GM18507 (cell line): ENCODE data around the gene RO60.

Source experiments
- DNase-seq: peaks from one replicate; pipeline ENCODE4 v3.0.0; 2011; ENCODE audit warnings: low read depth; ENCODE audit not compliant: insufficient read length; ENCODE audit errors: extremely low spot score
- FAIRE-seq: peaks from 2 replicates; lab custom pipeline; 2011; peaks lifted over from hg19 to GRCh38; lab: Jason Lieb, UNC

RO60 gene

GRCh38 chr1:193060115-193060403 lies 647 bp downstream of the RO60 start:
- DNase-seq, result no peak
- no peak for FAIRE-seq

- DNase-seq, result no peak
- no peak for FAIRE-seq
Observed at GRCh38 chr1:193060406-193060805, 994 bp downstream of the RO60 start.

DNA sequence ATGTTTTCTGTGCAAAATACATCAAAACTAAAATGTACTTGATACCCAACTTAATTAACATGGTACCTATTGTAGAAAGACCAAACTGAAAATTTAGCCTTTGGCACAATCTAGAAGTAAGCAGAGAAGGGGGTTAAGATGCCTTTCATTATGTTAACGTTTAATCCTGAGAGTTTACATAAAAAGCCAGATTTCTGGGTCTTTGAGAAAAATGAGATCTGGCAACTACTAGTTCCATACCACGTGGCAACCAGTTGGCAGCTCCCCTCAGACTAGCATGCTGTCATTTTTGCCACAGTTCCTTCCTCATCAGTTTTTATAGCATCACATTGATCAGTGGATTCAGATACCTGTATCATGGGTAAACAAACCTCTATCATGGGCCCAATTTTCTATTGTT lies 1.5 kb downstream of the RO60 start:
- FAIRE-seq (peak; percentile 63), DNase-seq (no peak)

DNA sequence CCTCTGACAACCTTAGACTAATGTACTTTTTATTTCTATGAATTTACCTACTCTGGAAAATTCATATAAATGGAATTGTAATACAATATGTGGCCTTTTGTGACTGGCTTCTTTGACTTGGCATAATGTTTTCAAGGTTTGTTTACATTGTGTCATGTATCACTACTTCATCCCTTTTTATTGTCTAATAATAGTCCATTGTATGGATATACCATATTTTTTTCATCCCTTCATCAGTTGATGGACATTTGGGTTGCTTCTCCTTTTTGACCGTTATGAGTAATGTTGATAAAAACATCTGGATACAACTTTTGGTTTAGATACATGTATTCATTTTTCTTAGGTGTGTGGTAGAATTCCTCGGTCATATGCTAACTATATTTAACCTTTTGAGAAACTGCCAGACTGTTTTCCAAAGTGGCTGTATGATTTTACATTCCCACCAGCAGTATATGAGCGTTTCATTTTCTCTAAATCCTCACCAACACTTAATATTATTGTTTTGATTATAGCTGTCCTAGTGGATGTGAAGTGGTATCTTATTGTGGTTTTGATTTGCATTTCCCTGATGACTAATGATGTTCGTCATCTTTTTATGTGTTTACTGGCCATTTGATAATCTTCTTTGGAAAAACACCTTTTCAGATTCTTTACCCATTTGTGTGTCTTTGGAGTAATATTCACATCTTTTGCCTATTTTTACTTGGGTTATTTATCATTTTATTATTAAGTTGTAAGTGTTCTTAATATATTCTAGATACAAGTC lies 3.5 kb downstream of the RO60 start:
- FAIRE-seq, result no peak
- DNase-seq, result no peak

- FAIRE-seq, result no peak
- no peak for DNase-seq
Observed at GRCh38 chr1:193065954-193066353, 6.5 kb downstream of the RO60 start.

DNA sequence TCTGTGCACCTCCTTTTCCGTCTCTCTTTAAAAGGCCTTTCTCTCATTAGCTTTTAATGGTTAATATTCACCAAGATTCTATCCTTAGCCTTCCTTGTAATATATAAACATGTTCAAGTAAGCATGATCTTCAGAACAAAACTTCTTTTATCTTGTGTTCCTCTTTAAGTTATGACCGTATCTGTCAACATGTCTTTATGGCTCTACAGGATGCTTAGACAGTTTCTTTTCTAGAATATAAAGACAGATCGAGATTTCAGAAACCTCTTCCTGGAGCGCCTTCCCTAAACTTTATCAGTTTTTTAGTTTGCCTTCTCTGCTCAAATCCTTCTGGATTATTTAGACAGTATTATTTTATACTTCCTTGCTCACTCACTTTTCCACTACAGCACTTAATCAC lies 7.2 kb downstream of the RO60 start:
- FAIRE-seq, result peak; percentile 65
- DNase-seq, result no peak

DNA sequence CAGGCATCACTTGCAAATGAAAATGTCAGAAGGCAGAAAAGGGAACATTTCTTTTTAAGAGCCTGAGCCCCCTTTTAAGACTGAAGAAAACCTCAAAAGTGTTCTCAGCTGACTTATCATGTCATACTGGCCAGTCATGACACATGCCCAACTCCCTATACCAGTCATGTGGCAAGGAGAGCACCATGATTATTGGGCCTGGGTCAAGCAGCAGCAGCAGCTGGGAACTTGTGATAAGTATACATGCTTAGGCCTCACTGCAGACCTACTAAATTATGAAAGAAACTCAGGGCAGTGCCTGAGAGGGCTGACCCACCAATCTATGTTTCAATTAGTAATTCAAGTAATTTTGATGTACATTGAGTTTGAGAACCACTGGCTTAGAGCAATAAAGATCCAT lies 8.6 kb downstream of the RO60 start:
- FAIRE-seq, result no peak
- no peak for DNase-seq

DNA sequence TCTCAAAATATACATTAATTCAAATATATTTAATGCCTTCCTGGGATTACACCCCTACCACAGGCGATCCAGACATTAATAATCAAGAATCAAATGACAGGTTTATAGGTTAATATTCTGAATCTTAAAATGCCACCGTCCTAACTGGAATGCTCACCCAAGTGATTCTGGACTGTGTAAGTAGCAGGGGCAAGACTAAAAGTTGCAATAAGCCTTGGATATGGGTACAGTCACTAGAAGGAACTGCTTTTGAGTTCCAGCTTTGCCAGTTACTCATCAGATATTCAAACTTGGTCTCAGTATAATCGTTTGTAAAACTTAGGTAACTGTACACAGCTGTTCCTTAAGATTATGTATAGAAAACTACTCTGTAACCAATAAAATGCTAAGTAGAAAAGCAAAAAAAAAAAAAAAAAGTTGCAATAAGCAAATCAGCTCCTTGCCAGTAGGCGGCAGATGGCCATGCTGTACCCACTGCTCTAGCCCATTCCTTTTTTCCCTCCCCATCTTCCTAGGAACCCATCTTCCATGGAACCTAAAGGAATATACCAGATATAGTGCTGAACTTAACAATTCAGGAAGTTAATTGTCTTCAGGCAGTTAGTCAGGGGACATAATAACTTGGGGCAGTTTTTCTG lies 10.5 kb downstream of the RO60 start:
- no peak for FAIRE-seq
- no peak for DNase-seq

GRCh38 chr1:193070386-193070753 lies 11.0 kb downstream of the RO60 start:
- FAIRE-seq, result peak; percentile 56
- DNase-seq, result no peak

DNA sequence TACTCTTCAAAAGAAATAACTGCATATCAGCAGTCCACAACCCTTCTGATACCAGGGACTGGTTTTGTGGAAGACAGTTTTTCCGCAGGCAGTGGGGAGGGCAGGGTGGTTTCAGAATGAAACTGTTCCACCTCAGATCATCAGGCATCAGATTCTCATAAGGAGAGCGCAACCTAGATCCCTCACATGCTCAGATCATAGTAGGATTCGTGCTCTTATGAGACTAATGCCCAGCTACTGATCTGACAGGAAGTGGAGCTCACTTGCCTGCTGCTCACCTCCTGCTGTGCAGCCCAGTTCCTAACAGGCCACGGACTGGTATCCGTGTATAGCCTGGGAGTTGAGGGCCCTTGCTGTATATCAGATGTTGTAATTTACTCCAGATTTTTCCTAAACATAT lies 11.5 kb downstream of the RO60 start:
- DNase-seq (no peak), FAIRE-seq (peak; percentile 79)

- FAIRE-seq, result no peak
- DNase-seq, result no peak
Observed at GRCh38 chr1:193077991-193078390, 18.6 kb downstream of the RO60 start.

DNA sequence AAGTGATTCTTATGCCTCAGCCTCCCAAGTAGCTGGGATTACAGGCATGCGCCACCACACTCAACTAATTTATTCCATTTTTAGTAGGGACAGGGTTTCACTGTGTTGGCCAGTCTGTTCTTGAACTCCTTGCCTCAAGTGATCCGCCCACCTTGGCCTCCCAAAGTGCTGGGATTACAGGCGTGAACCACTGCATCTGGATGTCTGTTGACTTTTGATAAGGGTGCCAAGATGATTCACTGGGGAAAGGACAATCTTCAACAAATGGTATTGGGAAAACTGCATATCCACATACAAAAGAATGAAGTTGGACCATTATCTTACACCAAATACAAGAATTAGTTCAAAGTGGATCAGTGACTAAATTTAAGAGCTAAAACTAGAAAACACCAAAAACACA lies 19.8 kb downstream of the RO60 start:
- no peak for FAIRE-seq
- no peak for DNase-seq

GRCh38 chr1:193083365-193084088 lies 24.1 kb downstream of the RO60 start:
- no peak for FAIRE-seq
- DNase-seq, result no peak

- DNase-seq (no peak), FAIRE-seq (no peak)
Observed at GRCh38 chr1:193085263-193085662, 25.9 kb downstream of the RO60 start.

DNA sequence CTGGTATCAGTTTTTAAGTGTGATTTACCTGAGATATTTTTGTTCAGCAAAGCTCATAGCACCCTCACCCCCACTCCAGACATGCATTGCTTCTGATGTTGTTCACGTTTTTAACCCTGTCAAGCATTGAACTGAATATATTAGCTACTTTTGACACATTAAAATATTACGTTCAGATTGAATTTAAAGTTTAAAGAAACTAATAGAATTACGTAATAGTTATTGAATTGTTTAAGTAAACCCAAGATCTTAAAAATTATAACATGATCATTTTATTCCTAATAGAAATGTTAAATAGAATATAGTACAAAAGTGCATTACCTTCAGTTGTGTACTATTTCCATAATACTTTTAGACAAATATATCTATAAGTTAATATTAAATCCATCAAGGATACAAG lies 26.9 kb downstream of the RO60 start:
- no peak for DNase-seq
- peak; percentile 5 for FAIRE-seq

- DNase-seq (no peak), FAIRE-seq (no peak)
Observed at GRCh38 chr1:193087893-193088292, 28.5 kb downstream of the RO60 start.

DNA sequence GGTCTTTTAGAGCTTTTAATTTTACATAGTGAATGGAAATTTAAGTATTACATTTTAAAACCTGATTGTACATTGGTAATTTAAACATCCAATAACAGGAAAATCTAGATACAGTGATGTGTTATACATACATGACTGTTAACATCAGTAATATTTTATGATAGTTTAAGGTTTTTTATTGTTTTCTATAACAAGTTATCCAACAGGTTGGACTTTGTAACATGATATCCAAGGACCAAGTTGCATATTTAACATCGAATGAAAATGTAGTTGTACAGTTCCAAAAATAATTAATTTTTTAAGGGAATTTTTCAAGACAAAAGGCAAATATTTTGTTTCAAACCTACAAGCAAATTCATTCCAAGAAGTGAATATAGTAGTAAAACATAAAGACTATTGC lies 31.5 kb downstream of the RO60 start:
- FAIRE-seq (no peak), DNase-seq (no peak)

DNA sequence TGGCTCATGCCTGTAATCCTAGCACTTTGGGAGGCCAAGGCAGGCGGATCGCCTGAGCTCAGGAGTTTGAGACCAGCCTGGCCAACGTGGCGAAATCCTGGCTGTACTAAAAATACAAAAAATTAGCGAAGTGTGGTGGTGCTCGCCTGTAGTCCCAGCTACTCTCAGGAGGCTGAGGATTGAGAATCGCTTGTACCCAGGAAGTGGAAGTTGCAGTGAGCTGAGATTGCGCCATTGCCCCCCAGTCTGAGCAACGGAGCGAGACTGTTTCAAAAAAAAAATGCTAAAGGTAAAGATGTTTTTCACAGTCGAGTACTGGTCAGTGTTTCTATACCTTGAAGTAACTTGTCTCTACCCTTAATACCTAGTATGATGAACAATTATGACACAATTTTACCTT lies 34.7 kb downstream of the RO60 start:
- DNase-seq (no peak), FAIRE-seq (no peak)

DNA sequence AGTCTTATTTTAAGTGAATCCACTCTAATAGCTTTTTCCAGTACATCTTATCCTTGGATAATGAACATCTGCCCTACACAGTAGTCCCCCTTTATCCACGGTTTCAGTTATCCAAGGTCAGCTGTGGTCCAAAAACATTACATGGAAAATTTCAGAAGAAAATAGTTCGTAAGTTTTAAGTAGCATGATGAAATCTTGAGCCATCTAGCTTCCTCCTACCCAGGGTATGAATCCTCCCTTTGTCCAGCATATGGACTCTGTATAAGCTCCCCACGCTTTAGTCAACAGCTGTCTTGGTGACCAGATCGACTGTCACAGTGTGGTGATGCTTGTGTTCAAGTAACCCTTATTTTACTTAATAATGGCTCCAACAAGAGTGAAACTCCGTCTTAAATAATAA lies 43.2 kb downstream of the RO60 start:
- no peak for DNase-seq
- FAIRE-seq, result no peak

- DNase-seq, result no peak
- no peak for FAIRE-seq
Observed at GRCh38 chr1:193103759-193104501, 44.5 kb downstream of the RO60 start.
